Measurements from ENCODE around the gene SP100. TPM values are rescaled to one million over a fixed set of nuclear protein-coding genes. Genes with fewer than 3 reads are reported as not detected.

SP100 gene
- total and polyA plus RNA-seq, 2 donors, result 69.2 to 97.7 TPM

DNA sequence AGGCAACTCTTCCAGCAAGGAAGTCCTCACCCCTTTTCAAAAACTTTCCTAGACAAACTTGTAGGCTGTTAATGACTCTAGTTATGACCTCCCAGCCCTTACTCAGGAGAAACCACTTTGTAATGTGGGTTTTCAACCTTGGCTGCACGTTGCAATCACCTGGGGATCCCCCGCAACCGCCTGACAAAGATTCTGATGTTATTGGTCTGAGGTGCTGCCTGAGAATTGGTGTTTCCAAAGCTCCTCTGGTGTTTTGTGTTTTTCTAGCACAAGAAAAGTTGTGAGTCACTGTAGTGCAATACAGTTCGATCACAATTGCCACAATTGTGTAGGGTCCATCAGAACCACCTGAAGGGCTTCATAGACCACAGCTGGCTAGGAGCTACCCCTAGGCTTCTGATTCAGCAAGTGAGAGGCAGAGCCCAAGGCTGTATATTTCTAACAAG is 121.6 kb downstream of the SP100 start:
- no peaks in the 10 kb centered on the region for H3K4me1 ChIP-seq (ENCODE audit: control insufficient read depth in 2 of 2, insufficient read depth in 2 of 2, low read length in 2 of 2)
- H3K36me3 ChIP-seq (ENCODE audit: control insufficient read depth in 2 of 2, insufficient read depth in 2 of 2, low read length in 1 of 2), result peaks cover 11% of the 10 kb centered on the region in 2 donors
- no peak overlapping the region for H3K27ac ChIP-seq (ENCODE audit: low read depth in 1 of 2, low read length in 1 of 2)
- DNase-seq (ENCODE audit: low read depth in 6 of 9, low spot score in 9 of 9), result no peak
- WGBS, result 92% methylated on average over 4 of the region's 4 CpGs
- H3K27me3 ChIP-seq (ENCODE audit: control insufficient read depth in 2 of 2, insufficient read depth in 1 of 2, low read length in 1 of 2), result no peaks in the 10 kb centered on the region
- H3K4me3 ChIP-seq (ENCODE audit: low read length in 2 of 2), result no peak overlapping the region
- no peaks in the 10 kb centered on the region for H3K9me3 ChIP-seq (ENCODE audit: control insufficient read depth in 2 of 2, insufficient read depth in 1 of 2, low read length in 1 of 2)

- Histone ChIP-seq H3K4me1 (ENCODE audit: control insufficient read depth in 2 of 2, insufficient read depth in 2 of 2, low read length in 2 of 2) (no peaks in the 10 kb centered on the region), H3K36me3 (ENCODE audit: control insufficient read depth in 2 of 2, insufficient read depth in 2 of 2, low read length in 1 of 2) (peaks cover 11% of the 10 kb centered on the region in 2 donors), H3K27me3 (ENCODE audit: control insufficient read depth in 2 of 2, insufficient read depth in 1 of 2, low read length in 1 of 2) (no peaks in the 10 kb centered on the region), H3K27ac (ENCODE audit: low read depth in 1 of 2, low read length in 1 of 2) (no peak overlapping the region), H3K9me3 (ENCODE audit: control insufficient read depth in 2 of 2, insufficient read depth in 1 of 2, low read length in 1 of 2) (no peaks in the 10 kb centered on the region), H3K4me3 (ENCODE audit: low read length in 2 of 2) (no peak overlapping the region)
- WGBS, result 99% methylated on average over 1 of the region's 1 CpG
- DNase-seq (ENCODE audit: low read depth in 6 of 9, low spot score in 9 of 9), result no peak
Observed at GRCh38 chr2:230540332-230540731, 124.3 kb downstream of the SP100 start.

DNA sequence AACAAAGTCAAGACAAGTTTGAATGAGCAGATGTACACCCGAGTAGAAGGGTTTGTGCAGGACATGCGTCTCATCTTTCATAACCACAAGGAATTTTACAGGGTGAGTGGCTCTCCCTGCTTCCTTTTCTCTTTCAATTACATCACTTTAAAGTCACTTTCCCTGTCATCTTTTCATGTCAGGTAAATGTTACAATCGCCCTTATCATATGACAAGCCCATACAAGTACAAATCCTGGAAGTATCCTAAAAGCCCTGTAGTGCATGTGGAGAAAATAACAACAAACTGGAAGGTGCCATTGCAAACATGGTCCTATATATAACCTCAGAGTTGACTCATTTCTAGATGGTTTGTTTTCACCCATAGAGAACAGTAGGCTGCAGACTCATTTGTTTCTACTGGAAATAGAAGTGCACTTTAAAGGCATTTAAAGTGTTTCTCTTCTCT is 126.0 kb downstream of the SP100 start:
- H3K4me3 ChIP-seq (ENCODE audit: low read length in 2 of 2), result no peak overlapping the region
- H3K4me1 ChIP-seq (ENCODE audit: control insufficient read depth in 2 of 2, insufficient read depth in 2 of 2, low read length in 2 of 2), result no peaks in the 10 kb centered on the region
- no peak for DNase-seq (ENCODE audit: low read depth in 6 of 9, low spot score in 9 of 9)
- no peak overlapping the region for H3K27ac ChIP-seq (ENCODE audit: low read depth in 1 of 2, low read length in 1 of 2)
- no peaks in the 10 kb centered on the region for H3K27me3 ChIP-seq (ENCODE audit: control insufficient read depth in 2 of 2, insufficient read depth in 1 of 2, low read length in 1 of 2)
- no peaks in the 10 kb centered on the region for H3K9me3 ChIP-seq (ENCODE audit: control insufficient read depth in 2 of 2, insufficient read depth in 1 of 2, low read length in 1 of 2)
- WGBS, result 90% methylated on average over 3 of the region's 3 CpGs
- peaks cover 11% of the 10 kb centered on the region in 2 donors for H3K36me3 ChIP-seq (ENCODE audit: control insufficient read depth in 2 of 2, insufficient read depth in 2 of 2, low read length in 1 of 2)

- H3K36me3 ChIP-seq (ENCODE audit: control insufficient read depth in 2 of 2, insufficient read depth in 2 of 2, low read length in 1 of 2), result peaks cover 11% of the 10 kb centered on the region in 2 donors
Observed at GRCh38 chr2:230542751-230543150, 126.8 kb downstream of the SP100 start.

GRCh38 chr2:230552181-230552580 is 136.2 kb downstream of the SP100 start:
- Histone ChIP-seq H3K4me1 (ENCODE audit: control insufficient read depth in 2 of 2, insufficient read depth in 2 of 2, low read length in 2 of 2) (no peaks in the 10 kb centered on the region), H3K36me3 (ENCODE audit: control insufficient read depth in 2 of 2, insufficient read depth in 2 of 2, low read length in 1 of 2) (no peaks in the 10 kb centered on the region), H3K27ac (ENCODE audit: low read depth in 1 of 2, low read length in 1 of 2) (no peak overlapping the region), H3K4me3 (ENCODE audit: low read length in 2 of 2) (no peak overlapping the region), H3K27me3 (ENCODE audit: control insufficient read depth in 2 of 2, insufficient read depth in 1 of 2, low read length in 1 of 2) (no peaks in the 10 kb centered on the region), H3K9me3 (ENCODE audit: control insufficient read depth in 2 of 2, insufficient read depth in 1 of 2, low read length in 1 of 2) (no peaks in the 10 kb centered on the region)
- DNase-seq (ENCODE audit: low read depth in 6 of 9, low spot score in 9 of 9), result no peak
- 96% methylated on average over 2 of the region's 2 CpGs for WGBS

More at GRCh38 chr2:230542751-230543150, 126.8 kb downstream of the SP100 start:
- DNase-seq (ENCODE audit: low read depth in 6 of 9, low spot score in 9 of 9), result no peak
- no peak overlapping the region for H3K4me3 ChIP-seq (ENCODE audit: low read length in 2 of 2)
- H3K27ac ChIP-seq (ENCODE audit: low read depth in 1 of 2, low read length in 1 of 2), result no peak overlapping the region
- no peaks in the 10 kb centered on the region for H3K27me3 ChIP-seq (ENCODE audit: control insufficient read depth in 2 of 2, insufficient read depth in 1 of 2, low read length in 1 of 2)
- no peaks in the 10 kb centered on the region for H3K4me1 ChIP-seq (ENCODE audit: control insufficient read depth in 2 of 2, insufficient read depth in 2 of 2, low read length in 2 of 2)
- no peaks in the 10 kb centered on the region for H3K9me3 ChIP-seq (ENCODE audit: control insufficient read depth in 2 of 2, insufficient read depth in 1 of 2, low read length in 1 of 2)
- over 99% methylated on average over 2 of the region's 2 CpGs for WGBS

DNA sequence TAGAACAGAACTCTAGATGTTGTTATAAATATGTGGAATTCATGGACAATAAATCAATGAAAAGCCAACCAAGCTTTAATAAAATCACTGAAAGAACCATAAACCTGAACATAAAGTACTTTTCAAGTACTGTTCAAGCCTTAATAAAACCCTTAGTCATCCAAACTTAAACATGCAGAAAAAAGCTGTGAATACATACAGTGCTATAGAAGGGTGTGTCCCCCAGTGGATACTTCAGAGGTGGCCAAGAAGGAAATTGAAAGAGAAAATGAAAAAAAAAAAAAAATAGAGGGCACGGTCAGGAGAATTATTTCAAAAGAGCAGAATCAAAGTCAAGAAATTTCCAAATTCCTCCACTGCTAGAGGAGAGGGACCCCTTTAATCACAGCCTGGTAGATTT is 141.1 kb downstream of the SP100 start:
- no peak for DNase-seq (ENCODE audit: low read depth in 6 of 9, low spot score in 9 of 9)
- H3K9me3 ChIP-seq (ENCODE audit: control insufficient read depth in 2 of 2, insufficient read depth in 1 of 2, low read length in 1 of 2), result no peaks in the 10 kb centered on the region
- WGBS, result 0% methylated on average over 1 of the region's 1 CpG
- H3K36me3 ChIP-seq (ENCODE audit: control insufficient read depth in 2 of 2, insufficient read depth in 2 of 2, low read length in 1 of 2), result no peaks in the 10 kb centered on the region
- no peak overlapping the region for H3K4me3 ChIP-seq (ENCODE audit: low read length in 2 of 2)
- no peaks in the 10 kb centered on the region for H3K4me1 ChIP-seq (ENCODE audit: control insufficient read depth in 2 of 2, insufficient read depth in 2 of 2, low read length in 2 of 2)
- no peaks in the 10 kb centered on the region for H3K27me3 ChIP-seq (ENCODE audit: control insufficient read depth in 2 of 2, insufficient read depth in 1 of 2, low read length in 1 of 2)
- no peak overlapping the region for H3K27ac ChIP-seq (ENCODE audit: low read depth in 1 of 2, low read length in 1 of 2)

DNA sequence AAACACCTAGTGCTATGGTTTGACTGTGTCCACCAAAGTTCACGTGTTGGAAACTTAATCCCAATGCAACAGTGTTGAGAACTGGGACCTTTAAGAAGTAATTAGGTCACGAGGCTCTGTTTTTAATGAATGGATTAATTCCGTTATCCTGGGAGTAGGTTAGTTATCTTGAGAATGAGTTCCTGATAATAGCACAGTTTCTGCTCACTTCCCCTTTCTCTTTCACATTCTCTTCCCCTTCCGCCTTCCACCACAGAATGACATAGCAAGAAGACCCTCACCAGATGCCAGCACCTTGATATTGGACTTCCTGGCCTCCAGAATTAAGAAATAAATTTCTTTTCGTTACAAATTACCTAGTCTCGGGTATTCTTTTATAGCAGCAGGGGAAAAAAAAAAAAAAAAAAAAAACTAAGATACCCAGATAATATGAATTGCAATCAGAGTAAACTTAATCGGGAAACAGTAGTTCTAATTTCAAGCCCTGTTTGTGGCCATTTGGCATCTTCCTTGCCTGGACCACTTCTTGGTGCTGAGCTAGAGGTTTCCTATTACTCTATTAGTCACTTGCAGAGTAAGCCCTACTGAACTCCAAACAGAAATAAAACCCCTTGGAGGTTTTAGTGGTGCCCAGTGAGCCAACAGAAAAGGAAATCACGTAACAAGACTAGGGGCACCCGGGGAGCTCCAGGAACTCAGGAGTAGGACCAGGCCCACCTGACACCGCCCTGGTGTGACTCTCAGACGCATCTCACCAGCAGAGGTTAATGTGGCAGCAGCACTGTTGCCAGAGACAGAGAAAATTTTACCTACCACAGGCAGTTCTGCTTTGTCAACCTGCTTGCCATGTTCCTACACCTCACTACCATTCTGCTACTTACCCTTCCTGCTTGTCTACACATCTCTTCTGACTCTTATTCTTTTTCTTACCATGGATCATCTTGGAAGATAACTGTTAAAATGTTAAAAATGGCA is 149.1 kb downstream of the SP100 start:
- no peak for DNase-seq (ENCODE audit: low read depth in 6 of 9, low spot score in 9 of 9)
- no peak overlapping the region for H3K4me3 ChIP-seq (ENCODE audit: low read length in 2 of 2)

DNA sequence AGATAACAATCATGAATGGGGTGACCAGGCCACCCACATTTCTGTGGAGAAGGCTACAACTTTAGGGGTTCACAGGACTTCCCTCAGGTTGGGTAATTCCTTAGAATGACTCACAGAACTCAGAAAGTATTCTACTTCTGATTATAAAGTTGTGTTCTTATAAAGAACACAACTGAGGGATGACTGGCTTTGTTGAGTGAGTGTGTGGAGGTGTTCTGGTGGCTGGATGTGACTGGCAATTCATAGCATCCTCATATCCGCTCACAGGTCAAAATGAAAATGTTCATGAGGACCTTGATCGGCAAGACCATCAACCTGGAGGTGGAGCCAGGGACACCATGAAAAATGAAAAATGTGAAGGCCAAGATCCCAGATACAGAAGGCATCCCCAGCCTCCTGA is 153.3 kb downstream of the SP100 start:
- H3K4me3 ChIP-seq (ENCODE audit: low read length in 2 of 2), result no peak overlapping the region

More for the DNA sequence above, 149.1 kb downstream of the SP100 start:
- peaks cover 0 to 3% of the 10 kb centered on the region in 2 donors for H3K9me3 ChIP-seq (ENCODE audit: control insufficient read depth in 2 of 2, insufficient read depth in 1 of 2, low read length in 1 of 2)
- 17% methylated on average over 11 of the region's 11 CpGs for WGBS
- no peaks in the 10 kb centered on the region for H3K36me3 ChIP-seq (ENCODE audit: control insufficient read depth in 2 of 2, insufficient read depth in 2 of 2, low read length in 1 of 2)
- H3K4me1 ChIP-seq (ENCODE audit: control insufficient read depth in 2 of 2, insufficient read depth in 2 of 2, low read length in 2 of 2), result no peaks in the 10 kb centered on the region
- H3K27me3 ChIP-seq (ENCODE audit: control insufficient read depth in 2 of 2, insufficient read depth in 1 of 2, low read length in 1 of 2), result no peaks in the 10 kb centered on the region
- no peak overlapping the region for H3K27ac ChIP-seq (ENCODE audit: low read depth in 1 of 2, low read length in 1 of 2)

GRCh38 chr2:230570987-230571386 is 155.0 kb downstream of the SP100 start:
- Histone ChIP-seq H3K27ac (ENCODE audit: low read depth in 1 of 2, low read length in 1 of 2) (no peak overlapping the region), H3K9me3 (ENCODE audit: control insufficient read depth in 2 of 2, insufficient read depth in 1 of 2, low read length in 1 of 2) (peaks cover 0 to 14% of the 10 kb centered on the region in 2 donors), H3K27me3 (ENCODE audit: control insufficient read depth in 2 of 2, insufficient read depth in 1 of 2, low read length in 1 of 2) (no peaks in the 10 kb centered on the region), H3K4me3 (ENCODE audit: low read length in 2 of 2) (no peak overlapping the region), H3K4me1 (ENCODE audit: control insufficient read depth in 2 of 2, insufficient read depth in 2 of 2, low read length in 2 of 2) (no peaks in the 10 kb centered on the region), H3K36me3 (ENCODE audit: control insufficient read depth in 2 of 2, insufficient read depth in 2 of 2, low read length in 1 of 2) (no peaks in the 10 kb centered on the region)
- WGBS, result 94% methylated on average over 1 of the region's 1 CpG
- DNase-seq (ENCODE audit: low read depth in 6 of 9, low spot score in 9 of 9), result no peak

More for the DNA sequence above, 153.3 kb downstream of the SP100 start:
- DNase-seq (ENCODE audit: low read depth in 6 of 9, low spot score in 9 of 9), result no peak
- Histone ChIP-seq H3K9me3 (ENCODE audit: control insufficient read depth in 2 of 2, insufficient read depth in 1 of 2, low read length in 1 of 2) (peaks cover 0 to 13% of the 10 kb centered on the region in 2 donors), H3K27ac (ENCODE audit: low read depth in 1 of 2, low read length in 1 of 2) (no peak overlapping the region), H3K36me3 (ENCODE audit: control insufficient read depth in 2 of 2, insufficient read depth in 2 of 2, low read length in 1 of 2) (no peaks in the 10 kb centered on the region), H3K4me1 (ENCODE audit: control insufficient read depth in 2 of 2, insufficient read depth in 2 of 2, low read length in 2 of 2) (no peaks in the 10 kb centered on the region), H3K27me3 (ENCODE audit: control insufficient read depth in 2 of 2, insufficient read depth in 1 of 2, low read length in 1 of 2) (no peaks in the 10 kb centered on the region)
- 46% methylated on average over 2 of the region's 2 CpGs for WGBS
